Activated CD4-positive, alpha-beta T cell treated with anti-CD3 and anti-CD28 coated beads for 4 hours (primary cell): ENCODE results near the gene DAD1.
"Not testable (repeated sequence)": the region's sequence is repeated elsewhere in the genome, so short reads cannot be mapped to it uniquely, and the experiment has no call there.

Experiments
- DNase-seq, 2 donors: peaks; one replicate each; pipeline ENCODE4 v3.0.0-alpha.2; 2020

The DAD1 gene

GRCh38 chr14:22549981-22550673 is 38.9 kb downstream of the DAD1 start:
- peak; percentile 60 to 69 for DNase-seq

- DNase-seq: peak in 1 of 2 donors; percentile 16
Observed at GRCh38 chr14:22549324-22549962, 39.6 kb downstream of the DAD1 start.

DNA sequence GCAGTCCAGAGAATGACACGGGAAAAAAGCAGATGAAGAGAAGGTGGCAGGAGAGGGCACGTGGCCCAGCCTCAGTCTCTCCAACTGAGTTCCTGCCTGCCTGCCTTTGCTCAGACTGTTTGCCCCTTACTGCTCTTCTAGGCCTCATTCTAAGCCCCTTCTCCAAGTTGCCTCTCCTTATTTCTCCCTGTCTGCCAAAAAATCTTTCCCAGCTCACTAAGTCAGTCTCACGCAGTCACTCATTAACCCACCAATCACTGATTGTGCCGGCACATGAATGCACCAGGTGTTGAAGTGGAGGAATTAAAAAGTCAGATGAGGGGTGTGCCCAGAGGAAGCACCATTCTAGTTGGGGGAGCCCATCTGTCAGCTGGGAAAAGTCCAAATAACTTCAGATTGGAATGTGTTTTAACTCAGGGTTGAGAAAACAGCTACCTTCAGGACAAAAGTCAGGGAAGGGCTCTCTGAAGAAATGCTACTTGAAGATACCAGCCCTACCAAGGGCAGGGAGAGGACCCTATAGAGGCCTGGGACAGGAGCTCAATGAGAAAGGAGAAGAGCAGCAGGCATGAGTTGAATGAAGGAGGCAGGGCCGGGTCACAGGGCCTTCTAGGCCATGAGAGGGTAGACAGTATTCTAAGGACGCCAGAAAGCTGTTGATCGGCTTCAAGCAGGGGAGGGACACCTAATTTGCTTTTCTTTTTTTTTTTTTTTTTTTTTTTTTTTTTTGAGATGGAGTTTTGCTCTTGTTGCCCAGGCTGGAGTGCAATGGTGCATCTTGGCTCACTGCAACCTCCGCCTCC is 40.9 kb downstream of the DAD1 start:
- DNase-seq: peak in 1 of 2 donors; percentile 5

DNA sequence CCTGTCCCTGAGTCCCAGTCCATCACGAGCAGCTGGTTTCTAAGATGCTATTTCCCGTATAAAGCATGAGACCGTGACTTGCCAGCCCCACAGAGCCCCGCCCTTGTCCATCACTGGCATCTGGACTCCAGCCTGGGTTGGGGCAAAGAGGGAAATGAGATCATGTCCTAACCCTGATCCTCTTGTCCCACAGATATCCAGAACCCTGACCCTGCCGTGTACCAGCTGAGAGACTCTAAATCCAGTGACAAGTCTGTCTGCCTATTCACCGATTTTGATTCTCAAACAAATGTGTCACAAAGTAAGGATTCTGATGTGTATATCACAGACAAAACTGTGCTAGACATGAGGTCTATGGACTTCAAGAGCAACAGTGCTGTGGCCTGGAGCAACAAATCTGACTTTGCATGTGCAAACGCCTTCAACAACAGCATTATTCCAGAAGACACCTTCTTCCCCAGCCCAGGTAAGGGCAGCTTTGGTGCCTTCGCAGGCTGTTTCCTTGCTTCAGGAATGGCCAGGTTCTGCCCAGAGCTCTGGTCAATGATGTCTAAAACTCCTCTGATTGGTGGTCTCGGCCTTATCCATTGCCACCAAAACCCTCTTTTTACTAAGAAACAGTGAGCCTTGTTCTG is 41.6 kb downstream of the DAD1 start:
- DNase-seq: peak in 1 of 2 donors; percentile 4

- no peak for DNase-seq
Observed at GRCh38 chr14:22546722-22547071, 42.3 kb downstream of the DAD1 start.

DNA sequence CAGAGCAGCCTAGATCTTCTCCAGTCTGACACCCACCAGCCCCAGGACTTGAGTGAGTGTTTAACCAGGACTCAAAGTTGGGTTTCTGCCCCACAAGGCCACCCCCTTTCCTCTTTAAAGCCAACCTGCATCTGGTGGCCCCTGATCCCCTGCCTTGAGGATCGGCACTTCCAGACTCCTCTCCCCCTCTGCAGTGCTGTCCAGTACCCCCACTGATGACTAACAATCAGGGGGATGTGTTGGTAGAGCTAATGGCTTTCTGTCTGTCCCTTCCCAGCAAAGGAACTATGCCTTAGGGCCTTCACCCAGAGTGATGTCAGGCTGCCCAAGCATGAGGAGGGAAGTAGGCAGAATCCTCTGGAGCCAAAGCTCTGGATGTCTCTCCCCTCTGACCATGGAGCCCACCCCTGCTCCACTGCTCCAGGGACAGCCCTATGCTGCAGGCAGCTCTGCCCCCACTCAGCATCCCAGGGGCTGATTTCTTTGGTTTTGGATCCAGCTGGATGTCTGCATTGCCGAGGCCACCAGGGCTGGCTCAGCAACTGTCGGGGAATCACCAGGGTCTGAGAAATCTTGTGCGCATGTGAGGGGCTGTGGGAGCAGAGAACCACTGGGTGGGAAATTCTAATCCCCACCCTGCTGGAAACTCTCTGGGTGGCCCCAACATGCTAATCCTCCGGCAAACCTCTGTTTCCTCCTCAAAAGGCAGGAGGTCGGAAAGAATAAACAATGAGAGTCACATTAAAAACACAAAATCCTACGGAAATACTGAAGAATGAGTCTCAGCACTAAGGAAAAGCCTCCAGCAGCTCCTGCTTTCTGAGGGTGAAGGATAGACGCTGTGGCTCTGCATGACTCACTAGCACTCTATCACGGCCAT is 42.9 kb downstream of the DAD1 start:
- DNase-seq: no peak

DNA sequence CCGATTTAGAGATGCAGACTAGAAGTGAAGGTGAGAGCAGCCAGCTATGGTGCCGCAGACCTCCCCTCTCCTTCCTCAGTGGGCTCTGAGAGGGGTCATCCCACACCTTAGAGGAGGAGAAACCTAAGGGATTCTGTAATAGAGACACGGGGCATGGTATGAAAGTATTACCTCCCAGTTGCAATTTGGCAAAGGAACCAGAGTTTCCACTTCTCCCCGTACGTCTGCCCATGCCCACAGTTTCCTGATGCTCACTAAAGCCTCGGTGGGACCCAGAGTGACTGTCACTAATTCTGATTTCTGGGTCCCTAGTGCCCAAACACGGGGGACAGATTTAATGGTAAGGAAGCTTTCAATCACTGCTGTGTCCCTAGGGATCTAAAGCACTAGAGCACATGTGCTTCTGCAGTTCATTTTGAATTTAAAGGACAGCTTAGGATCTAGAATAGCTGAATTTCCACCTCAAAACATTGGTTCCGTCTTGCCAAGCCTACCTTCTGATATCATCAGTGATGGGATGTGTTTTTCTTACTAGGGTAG is 44.1 kb downstream of the DAD1 start:
- no peak for DNase-seq

DNA sequence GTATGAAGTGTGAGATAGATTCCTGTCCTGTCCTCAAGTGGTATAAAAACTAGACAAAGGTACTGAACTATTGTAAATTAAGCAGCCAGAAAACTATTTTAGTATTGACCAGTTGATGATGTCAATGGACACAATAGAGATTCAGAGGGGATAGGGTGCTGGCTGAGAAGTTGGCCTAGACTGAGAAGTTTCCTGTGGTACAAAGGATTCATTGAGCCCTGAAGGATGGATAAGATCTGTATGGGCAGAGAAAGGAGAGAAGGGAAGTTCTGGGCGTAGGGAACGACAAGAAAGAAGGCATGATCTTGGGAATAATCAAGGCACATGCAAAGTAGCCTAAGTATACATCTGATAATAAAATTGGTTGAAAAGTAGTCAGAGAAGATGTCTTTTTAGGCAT is 44.6 kb downstream of the DAD1 start:
- no peak for DNase-seq

DNA sequence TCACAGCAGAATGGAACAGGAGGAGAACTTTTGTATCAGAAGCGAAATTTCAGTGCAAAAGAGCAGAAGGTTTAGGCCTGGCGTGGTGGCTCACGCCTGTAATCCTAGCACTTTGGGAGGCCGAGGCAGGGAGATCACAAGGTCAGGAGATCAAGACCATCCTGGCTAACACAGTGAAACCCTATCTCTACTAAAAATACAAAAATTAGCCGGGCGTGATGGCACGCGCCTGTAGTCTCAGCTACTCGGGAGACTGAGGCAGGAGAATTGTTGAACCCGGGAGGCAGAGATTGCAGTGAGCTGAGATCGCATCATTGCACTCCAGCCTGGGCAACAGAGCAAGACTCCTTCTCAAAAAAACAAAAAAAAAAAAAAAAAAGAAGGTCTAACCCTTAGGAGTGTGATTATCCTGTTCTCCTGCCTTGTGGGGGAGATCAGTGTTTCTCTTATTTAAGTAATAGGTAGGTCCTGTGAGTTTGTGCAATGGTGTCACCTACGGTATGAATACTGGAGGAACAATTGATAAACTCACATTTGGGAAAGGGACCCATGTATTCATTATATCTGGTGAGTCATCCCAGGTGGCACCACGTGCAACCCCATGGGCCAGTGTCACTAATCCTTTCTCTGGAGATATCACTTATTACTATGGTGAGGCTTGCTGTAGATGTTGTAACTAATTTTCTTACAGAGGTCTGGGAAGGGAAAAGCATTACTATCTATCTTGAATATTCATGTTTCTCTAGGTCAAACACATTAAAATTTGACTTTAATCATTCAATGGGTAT is 45.3 kb downstream of the DAD1 start:
- DNase-seq: not testable (repeated sequence)

DNA sequence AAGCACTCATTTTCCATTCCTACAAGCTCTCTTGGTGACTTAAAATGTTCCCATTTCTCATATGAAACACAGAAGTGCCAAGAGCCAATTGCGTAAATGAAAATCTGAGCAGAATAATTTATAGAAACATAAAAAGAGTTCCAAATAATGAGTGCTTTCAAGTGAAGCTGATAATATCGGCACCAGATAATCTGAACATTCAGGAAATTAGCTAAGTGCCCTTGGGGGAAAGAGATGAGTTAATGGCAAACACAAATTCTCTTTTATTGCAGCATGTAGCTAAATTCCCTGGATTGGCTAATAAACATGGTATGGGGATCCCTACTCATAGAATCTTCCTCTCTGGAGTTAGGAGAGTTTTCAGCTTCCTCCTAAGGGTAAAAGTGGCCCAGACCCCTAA is 46.7 kb downstream of the DAD1 start:
- DNase-seq: no peak

DNA sequence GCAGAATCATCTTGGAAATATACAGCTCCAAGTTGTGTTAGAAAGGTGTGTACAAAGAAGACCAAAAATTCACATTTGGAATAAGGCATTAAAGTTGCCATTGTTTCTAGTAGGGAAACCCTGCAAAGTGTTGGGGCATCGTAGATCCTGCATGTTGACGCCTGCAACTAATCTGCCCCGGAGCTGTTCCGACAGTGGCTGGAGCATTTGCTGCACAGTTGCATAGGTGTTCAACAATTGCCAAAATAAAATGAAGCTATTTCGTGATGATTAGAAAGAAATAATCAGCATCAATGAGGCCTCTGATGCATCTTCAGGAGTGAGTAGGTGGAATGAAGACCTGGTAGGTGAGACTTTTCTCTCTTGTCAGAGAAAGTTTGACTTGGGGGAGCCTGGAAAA is 47.3 kb downstream of the DAD1 start:
- DNase-seq: no peak

- DNase-seq: no peak
Observed at GRCh38 chr14:22540811-22541360, 48.1 kb downstream of the DAD1 start.

DNA sequence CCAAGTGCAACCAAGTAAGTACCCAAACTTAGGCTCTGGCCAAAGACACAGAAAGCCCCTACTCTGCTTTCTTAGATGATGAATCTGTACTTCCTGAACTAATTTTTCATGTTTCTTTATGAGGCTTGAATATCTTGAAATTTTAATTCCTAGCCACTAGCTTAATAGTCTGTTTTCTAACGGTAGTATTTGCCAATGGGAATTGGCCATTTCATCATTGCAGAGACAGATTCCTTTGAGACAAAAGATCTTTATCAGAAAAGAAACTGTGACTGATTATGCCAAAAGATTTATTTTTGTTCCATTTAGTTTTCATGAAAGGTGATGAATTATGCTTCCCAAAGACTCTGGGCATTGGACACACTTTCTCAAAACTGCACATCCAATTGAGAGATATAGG is 48.7 kb downstream of the DAD1 start:
- no peak for DNase-seq

DNA sequence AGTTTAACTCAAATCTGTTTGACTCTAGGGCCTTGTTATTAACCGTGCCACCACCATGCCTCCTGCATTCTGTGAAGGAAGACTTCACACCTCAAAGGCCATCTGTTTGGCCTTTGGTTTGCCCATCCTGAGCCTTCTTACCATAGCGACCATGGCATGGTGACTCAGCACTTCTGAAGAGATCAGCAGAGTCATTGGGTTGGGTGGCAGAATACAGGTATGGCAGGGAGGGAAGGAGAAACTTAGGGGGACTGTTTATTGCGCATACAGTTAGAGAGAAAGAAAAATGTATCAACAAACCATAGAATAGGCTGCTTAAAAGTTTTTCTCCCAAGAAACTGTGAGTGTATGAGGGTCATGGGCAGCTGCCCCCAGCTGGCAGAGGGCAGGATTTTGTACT is 49.2 kb downstream of the DAD1 start:
- no peak for DNase-seq

DNA sequence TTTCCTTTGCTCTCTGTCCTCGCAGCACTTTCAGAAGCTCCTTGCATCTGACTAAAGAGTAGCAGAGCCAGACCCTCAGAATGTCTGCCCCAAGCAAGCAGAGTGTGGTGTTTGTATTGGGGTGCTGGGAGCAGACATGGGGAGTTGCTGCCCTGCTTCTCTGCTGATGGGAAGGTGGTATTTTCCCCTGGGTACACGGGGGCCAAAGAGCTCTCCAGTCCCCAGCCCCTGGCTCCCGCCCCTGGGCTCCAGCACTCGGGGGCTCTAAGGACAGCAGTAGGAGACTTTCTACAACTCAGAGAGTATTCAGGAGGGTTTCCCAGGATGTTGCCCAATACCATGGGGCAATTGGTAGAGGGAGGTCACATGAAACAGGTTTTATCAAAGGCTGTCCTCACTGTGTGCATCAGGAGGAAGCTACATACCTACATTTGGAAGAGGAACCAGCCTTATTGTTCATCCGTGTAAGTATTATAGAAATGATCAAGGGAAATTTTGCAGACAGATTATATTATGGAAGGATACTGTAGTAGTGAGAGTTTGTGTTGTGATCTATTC is 50.3 kb downstream of the DAD1 start:
- DNase-seq: no peak

DNA sequence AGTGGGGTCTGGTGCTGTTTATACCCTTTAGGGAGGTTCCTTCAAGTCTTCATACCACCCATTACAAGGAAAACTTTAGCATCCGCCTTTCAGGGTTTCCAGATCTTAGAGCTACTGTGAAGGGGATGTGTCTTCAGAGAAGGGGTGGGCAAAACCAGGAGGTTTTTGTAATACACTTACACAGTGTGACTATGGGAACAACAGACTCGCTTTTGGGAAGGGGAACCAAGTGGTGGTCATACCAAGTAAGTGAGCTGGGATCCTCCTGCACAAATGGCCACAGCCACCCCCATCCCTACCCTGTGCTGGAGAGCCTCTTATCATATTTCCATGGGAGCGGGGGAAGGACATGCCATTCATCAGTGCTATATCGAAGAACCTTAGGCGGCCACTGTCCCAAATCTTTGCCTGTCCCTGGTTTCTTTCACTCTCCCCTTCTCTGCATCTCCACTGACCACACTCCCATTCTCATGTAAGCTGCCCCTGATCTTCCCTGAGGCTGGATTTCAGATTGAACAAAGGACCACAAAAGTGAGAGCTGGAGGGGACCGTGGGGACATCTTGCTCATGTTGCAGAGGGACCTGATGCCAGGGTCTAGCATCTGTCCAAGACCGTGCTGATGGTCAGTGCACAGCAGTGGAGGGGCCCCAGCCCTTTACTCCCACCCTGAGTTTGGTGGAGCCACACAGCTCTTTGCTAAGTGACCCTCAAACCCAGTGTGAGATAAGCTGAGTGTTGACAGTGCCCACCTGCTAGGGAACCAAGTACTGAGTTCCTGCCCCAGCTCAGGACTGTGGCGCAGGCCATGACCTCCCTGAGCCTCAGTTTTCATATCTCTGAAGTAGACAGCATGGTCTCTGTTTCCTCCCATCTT is 51.4 kb downstream of the DAD1 start:
- no peak for DNase-seq

- peak; percentile 92 to 93 for DNase-seq
Observed at GRCh38 chr14:22536853-22537338, 52.1 kb downstream of the DAD1 start.

GRCh38 chr14:22535916-22536315 is 53.1 kb downstream of the DAD1 start:
- DNase-seq: no peak

DNA sequence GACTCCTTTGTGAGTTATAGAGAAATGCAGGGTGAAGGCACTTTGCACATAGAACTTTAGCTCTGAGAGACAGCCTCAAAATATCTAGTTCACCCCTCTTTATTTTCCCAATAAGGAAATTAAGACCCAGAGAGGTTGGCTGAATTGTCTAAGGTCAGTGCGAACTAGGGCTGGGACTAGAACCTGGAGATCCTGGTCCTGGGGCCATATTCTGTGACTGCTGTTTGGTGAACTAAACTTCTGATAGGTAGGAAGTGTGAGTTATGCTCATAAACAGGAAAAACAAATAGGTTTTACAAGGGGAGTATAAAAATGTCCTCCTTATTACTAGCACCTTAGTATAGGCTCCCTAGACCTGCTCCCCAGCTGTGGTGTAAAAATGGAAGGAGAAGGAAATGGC is 53.9 kb downstream of the DAD1 start:
- no peak for DNase-seq

GRCh38 chr14:22534547-22534946 is 54.5 kb downstream of the DAD1 start:
- no peak for DNase-seq
